ENCODE data around the gene SH3YL1.

The SH3YL1 gene

GRCh38 chr2:263774-264492, at the start of gene SH3YL1:
TSS of gene SH3YL1 (minus strand) at chr2:264032. CDS start at chr2:263984, 48 bp downstream.
- in situ Hi-C loops (cut with HindIII; ENCODE audit: low sequenced_read_pairs): no loop called here

- in situ Hi-C loops (cut with HindIII; ENCODE audit: low sequenced_read_pairs): no loop called here
These were observed 47.2 kb upstream of the SH3YL1 start for GRCh38 chr2:310994-311393.

GRCh38 chr2:309954-310510, 46.2 kb upstream of the SH3YL1 start:
- in situ Hi-C loops (cut with HindIII; ENCODE audit: low sequenced_read_pairs): no loop called here

GRCh38 chr2:309148-309953, 45.5 kb upstream of the SH3YL1 start:
- in situ Hi-C loops (cut with HindIII; ENCODE audit: low sequenced_read_pairs): no loop called here

GRCh38 chr2:305366-305765, 41.5 kb upstream of the SH3YL1 start:
- in situ Hi-C loops (cut with HindIII; ENCODE audit: low sequenced_read_pairs): no loop called here

- in situ Hi-C loops (cut with HindIII; ENCODE audit: low sequenced_read_pairs): no loop called here
These were observed 32.5 kb upstream of the SH3YL1 start for GRCh38 chr2:296354-296753.

- in situ Hi-C loops (cut with HindIII; ENCODE audit: low sequenced_read_pairs): no loop called here
These were observed 31.3 kb upstream of the SH3YL1 start for GRCh38 chr2:295090-295489.

GRCh38 chr2:290090-290722, 26.4 kb upstream of the SH3YL1 start:
- in situ Hi-C loops (cut with HindIII; ENCODE audit: low sequenced_read_pairs): no loop called here

GRCh38 chr2:289362-290089, 25.7 kb upstream of the SH3YL1 start:
- in situ Hi-C loops (cut with HindIII; ENCODE audit: low sequenced_read_pairs): no loop called here

- in situ Hi-C loops (cut with HindIII; ENCODE audit: low sequenced_read_pairs): no loop called here
These were observed 25.0 kb upstream of the SH3YL1 start for GRCh38 chr2:288758-289361.

GRCh38 chr2:287911-288757, 24.3 kb upstream of the SH3YL1 start, which contains the start of gene ALKAL2:
TSS of gene ALKAL2 (minus strand) at chr2:288091. CDS start at chr2:287835, 256 bp downstream.
- in situ Hi-C loops (cut with HindIII; ENCODE audit: low sequenced_read_pairs): no loop called here

GRCh38 chr2:287471-287885, 23.6 kb upstream of the SH3YL1 start:
- in situ Hi-C loops (cut with HindIII; ENCODE audit: low sequenced_read_pairs): no loop called here

- in situ Hi-C loops (cut with HindIII; ENCODE audit: low sequenced_read_pairs): no loop called here
These were observed 23.1 kb upstream of the SH3YL1 start for GRCh38 chr2:286774-287392.

GRCh38 chr2:286035-286434, 22.2 kb upstream of the SH3YL1 start:
- in situ Hi-C loops (cut with HindIII; ENCODE audit: low sequenced_read_pairs): no loop called here

- in situ Hi-C loops (cut with HindIII; ENCODE audit: low sequenced_read_pairs): no loop called here
These were observed 21.7 kb upstream of the SH3YL1 start for GRCh38 chr2:285531-285930.

- in situ Hi-C loops (cut with HindIII; ENCODE audit: low sequenced_read_pairs): no loop called here
These were observed 21.2 kb upstream of the SH3YL1 start for GRCh38 chr2:284896-285492.

GRCh38 chr2:283996-284794, 20.4 kb upstream of the SH3YL1 start:
- in situ Hi-C loops (cut with HindIII; ENCODE audit: low sequenced_read_pairs): no loop called here

Measured in DLD1 (cell line).